ENCODE results near the gene C3AR1.
"Not testable (repeated sequence)": the region's sequence is repeated elsewhere in the genome, so short reads cannot be mapped to it uniquely, and the experiment has no call there.

Gene C3AR1

GRCh38 chr12:8032242-8033152 is 33.7 kb downstream of the C3AR1 start, which contains the start of gene FOXJ2:
FOXJ2 (plus strand) TSS chr12:8032716; CDS start chr12:8039833, 7,117 bp downstream.
- Histone ChIP-seq H2BK15ac (replicated peaks; ENCODE audit: low read depth) (no peak within 1 kb of the TSS), H2AK5ac (ENCODE audit: low read length) (peak within 1 kb of the TSS; percentile 61), H3K4me3 (ENCODE audit: low read length) (peak within 1 kb of the TSS; percentile 76), H4K5ac (ENCODE audit: low read length) (no peak within 1 kb of the TSS), H3K4me1 (ENCODE audit: control insufficient read depth, low read depth, low read length) (peaks cover 33% of the 10 kb centered on the region), H3K79me1 (ENCODE audit: low read length) (peaks cover 11% of the 10 kb centered on the region), H3K4me2 (ENCODE audit: low read length) (peak within 1 kb of the TSS; percentile 54), H4K8ac (ENCODE audit: low read depth, low read length) (no peak within 1 kb of the TSS), H3K36me3 (ENCODE audit: control insufficient read depth, insufficient read depth, low read length) (no peaks in the 10 kb centered on the region), H3K18ac (ENCODE audit: low read length) (peak within 1 kb of the TSS; percentile 97), H3K79me2 (ENCODE audit: control insufficient read depth, insufficient read depth, low read length) (peaks cover 7% of the 10 kb centered on the region), H2BK5ac (ENCODE audit: low read length) (peak within 1 kb of the TSS; percentile 59), H3K23ac (ENCODE audit: low read length) (peak within 1 kb of the TSS; percentile 85), H3K56ac (ENCODE audit: low read length) (peak within 1 kb of the TSS; percentile 92), H3K9ac (ENCODE audit: low read length) (peak within 1 kb of the TSS; percentile 93), H3K27ac (ENCODE audit: low read depth, low read length) (peak within 1 kb of the TSS; percentile 93), H3K4ac (ENCODE audit: low read depth, low read length) (peak within 1 kb of the TSS; percentile 95), H3K27me3 (ENCODE audit: insufficient read depth, low read length, poor library complexity) (no peaks in the 10 kb centered on the region), H2BK120ac (ENCODE audit: low read depth, low read length) (peak within 1 kb of the TSS; percentile 46)
- DNase-seq = peak; percentile 74
- WGBS (ENCODE audit: extremely low coverage, insufficient coverage, low lambda C conversion rate) = no CpG with 5 or more reads among the region's 93 CpGs

GRCh38 chr12:8031872-8032241 is 34.3 kb downstream of the C3AR1 start:
- Histone ChIP-seq H3K79me1 (ENCODE audit: low read length) (peaks cover 11% of the 10 kb centered on the region), H3K36me3 (ENCODE audit: control insufficient read depth, insufficient read depth, low read length) (no peaks in the 10 kb centered on the region), H4K5ac (ENCODE audit: low read length) (no peak overlapping the region), H3K27ac (ENCODE audit: low read depth, low read length) (no peak overlapping the region), H2BK5ac (ENCODE audit: low read length) (no peak overlapping the region), H2BK15ac (replicated peaks; ENCODE audit: low read depth) (no peak overlapping the region), H3K18ac (ENCODE audit: low read length) (no peak overlapping the region), H4K8ac (ENCODE audit: low read depth, low read length) (no peak overlapping the region), H2BK120ac (ENCODE audit: low read depth, low read length) (no peak overlapping the region), H3K4me3 (ENCODE audit: low read length) (peak overlapping the region; percentile 67), H3K4me1 (ENCODE audit: control insufficient read depth, low read depth, low read length) (peaks cover 27% of the 10 kb centered on the region), H3K23ac (ENCODE audit: low read length) (no peak overlapping the region), H3K27me3 (ENCODE audit: insufficient read depth, low read length, poor library complexity) (no peaks in the 10 kb centered on the region), H3K4me2 (ENCODE audit: low read length) (peak overlapping the region; percentile 45), H3K79me2 (ENCODE audit: control insufficient read depth, insufficient read depth, low read length) (peaks cover 7% of the 10 kb centered on the region), H3K9ac (ENCODE audit: low read length) (peak overlapping the region; percentile 79), H2AK5ac (ENCODE audit: low read length) (no peak overlapping the region), H3K56ac (ENCODE audit: low read length) (peak overlapping the region; percentile 92), H3K4ac (ENCODE audit: low read depth, low read length) (no peak overlapping the region)
- WGBS (ENCODE audit: extremely low coverage, insufficient coverage, low lambda C conversion rate) = no CpG with 5 or more reads among the region's 5 CpGs
- DNase-seq = no peak

- H3K79me2 ChIP-seq (ENCODE audit: control insufficient read depth, insufficient read depth, low read length); H3K4me2 ChIP-seq (ENCODE audit: low read length); H4K8ac ChIP-seq (ENCODE audit: low read depth, low read length); H3K36me3 ChIP-seq (ENCODE audit: control insufficient read depth, insufficient read depth, low read length); H2BK15ac ChIP-seq (replicated peaks; ENCODE audit: low read depth); H3K27ac ChIP-seq (ENCODE audit: low read depth, low read length); H3K56ac ChIP-seq (ENCODE audit: low read length); H3K79me1 ChIP-seq (ENCODE audit: low read length); DNase-seq; H4K5ac ChIP-seq (ENCODE audit: low read length); H3K9ac ChIP-seq (ENCODE audit: low read length); H3K18ac ChIP-seq (ENCODE audit: low read length); H3K4me3 ChIP-seq (ENCODE audit: low read length); H2BK5ac ChIP-seq (ENCODE audit: low read length); H3K4ac ChIP-seq (ENCODE audit: low read depth, low read length); H3K23ac ChIP-seq (ENCODE audit: low read length); H3K27me3 ChIP-seq (ENCODE audit: insufficient read depth, low read length, poor library complexity); H2AK5ac ChIP-seq (ENCODE audit: low read length); H2BK120ac ChIP-seq (ENCODE audit: low read depth, low read length): not testable (repeated sequence)
- H3K4me1 ChIP-seq (ENCODE audit: control insufficient read depth, low read depth, low read length) = peaks cover 22% of the 10 kb centered on the region
- no CpG with 5 or more reads among the region's 23 CpGs for WGBS (ENCODE audit: extremely low coverage, insufficient coverage, low lambda C conversion rate)
Measured at GRCh38 chr12:8031017-8031416, 35.1 kb downstream of the C3AR1 start.

GRCh38 chr12:8030189-8030588 is 36.0 kb downstream of the C3AR1 start:
- Histone ChIP-seq H3K9ac (ENCODE audit: low read length) (no peak overlapping the region), H4K5ac (ENCODE audit: low read length) (no peak overlapping the region), H2BK15ac (replicated peaks; ENCODE audit: low read depth) (no peak overlapping the region), H2AK5ac (ENCODE audit: low read length) (no peak overlapping the region), H3K4ac (ENCODE audit: low read depth, low read length) (no peak overlapping the region), H2BK120ac (ENCODE audit: low read depth, low read length) (no peak overlapping the region), H3K79me2 (ENCODE audit: control insufficient read depth, insufficient read depth, low read length) (peaks cover 5% of the 10 kb centered on the region), H4K8ac (ENCODE audit: low read depth, low read length) (no peak overlapping the region), H3K4me3 (ENCODE audit: low read length) (no peak overlapping the region), H3K18ac (ENCODE audit: low read length) (no peak overlapping the region), H3K79me1 (ENCODE audit: low read length) (peaks cover 7% of the 10 kb centered on the region), H2BK5ac (ENCODE audit: low read length) (no peak overlapping the region), H3K56ac (ENCODE audit: low read length) (no peak overlapping the region), H3K27ac (ENCODE audit: low read depth, low read length) (no peak overlapping the region), H3K4me2 (ENCODE audit: low read length) (no peak overlapping the region), H3K23ac (ENCODE audit: low read length) (no peak overlapping the region), H3K4me1 (ENCODE audit: control insufficient read depth, low read depth, low read length) (peaks cover 15% of the 10 kb centered on the region), H3K27me3 (ENCODE audit: insufficient read depth, low read length, poor library complexity) (no peaks in the 10 kb centered on the region), H3K36me3 (ENCODE audit: control insufficient read depth, insufficient read depth, low read length) (no peaks in the 10 kb centered on the region)
- no peak for DNase-seq
- WGBS (ENCODE audit: extremely low coverage, insufficient coverage, low lambda C conversion rate) = no CpG with 5 or more reads among the region's 3 CpGs

- peak overlapping the region; percentile 38 for H3K23ac ChIP-seq (ENCODE audit: low read length)
- no peaks in the 10 kb centered on the region for H3K4me1 ChIP-seq (ENCODE audit: control insufficient read depth, low read depth, low read length)
- no peak overlapping the region for H3K4ac ChIP-seq (ENCODE audit: low read depth, low read length)
- H3K27ac ChIP-seq (ENCODE audit: low read depth, low read length) = no peak overlapping the region
- no peak overlapping the region for H4K5ac ChIP-seq (ENCODE audit: low read length)
- no peak overlapping the region for H3K4me3 ChIP-seq (ENCODE audit: low read length)
- WGBS (ENCODE audit: extremely low coverage, insufficient coverage, low lambda C conversion rate) = no CpG with 5 or more reads among the region's 15 CpGs
- no peak overlapping the region for H3K4me2 ChIP-seq (ENCODE audit: low read length)
- H2AK5ac ChIP-seq (ENCODE audit: low read length) = no peak overlapping the region
- no peak overlapping the region for H2BK15ac ChIP-seq (replicated peaks; ENCODE audit: low read depth)
- H3K56ac ChIP-seq (ENCODE audit: low read length) = no peak overlapping the region
- H2BK5ac ChIP-seq (ENCODE audit: low read length) = no peak overlapping the region
- H4K8ac ChIP-seq (ENCODE audit: low read depth, low read length) = no peak overlapping the region
- DNase-seq = no peak
- no peaks in the 10 kb centered on the region for H3K36me3 ChIP-seq (ENCODE audit: control insufficient read depth, insufficient read depth, low read length)
- H3K18ac ChIP-seq (ENCODE audit: low read length) = no peak overlapping the region
- H3K27me3 ChIP-seq (ENCODE audit: insufficient read depth, low read length, poor library complexity) = no peaks in the 10 kb centered on the region
- H2BK120ac ChIP-seq (ENCODE audit: low read depth, low read length) = no peak overlapping the region
- H3K9ac ChIP-seq (ENCODE audit: low read length) = no peak overlapping the region
- no peaks in the 10 kb centered on the region for H3K79me1 ChIP-seq (ENCODE audit: low read length)
- H3K79me2 ChIP-seq (ENCODE audit: control insufficient read depth, insufficient read depth, low read length) = no peaks in the 10 kb centered on the region
Measured at GRCh38 chr12:8028267-8028666, 37.9 kb downstream of the C3AR1 start.
